SK-N-MC (cell line): ENCODE results near the gene EIF5B.
"Not testable (repeated sequence)": the region's sequence is repeated elsewhere in the genome, so short reads cannot be mapped to it uniquely, and the experiment has no call there.

Experiments used
- DNase-seq: peaks from one replicate; pipeline ENCODE4 v3.0.0-alpha.2; 2011; ENCODE audit warnings: low read depth, low spot score
- H3K27ac ChIP-seq: fragments of 200-600 bp; sonication (generic); 2 replicates; pipeline ENCODE4 v1.5.1; 2016; ENCODE audit warnings: mixed run types
- H3K36me3 ChIP-seq: fragments of 200-600 bp; sonication (generic); 2 replicates; pipeline ENCODE4 v1.6.1; 2017; ENCODE audit warnings: antibody characterized with exemption, low read length, mixed read lengths; ENCODE audit not compliant: insufficient read depth
- H3K4me3 ChIP-seq: fragments of 200-600 bp; sonication (generic); 2 replicates; pipeline ENCODE4 v1.5.1; 2016
- H3K9ac ChIP-seq: fragments of 200-600 bp; sonication (generic); 2 replicates; pipeline ENCODE4 v1.8.0; 2017; ENCODE audit warnings: mixed run types, mixed read lengths; ENCODE audit not compliant: insufficient read length
- H3K9me3 ChIP-seq: fragments of 200-600 bp; sonication (generic); 2 replicates; pipeline ENCODE4 v1.6.1; 2017; ENCODE audit warnings: low read depth, mild to moderate bottlenecking, antibody characterized with exemption, low read length, moderate library complexity, mixed read lengths
- EZH2 ChIP-seq: fragments of 200-600 bp; sonication (generic); IDR thresholded peaks from one replicate; pipeline ENCODE4 v1.6.1; 2017; ENCODE audit warnings: antibody characterized with exemption
- FOXP2 ChIP-seq: optimal IDR thresholded peaks from 2 replicates; pipeline ENCODE3; 2011; ENCODE audit warnings: mild to moderate bottlenecking, moderate library complexity; ENCODE audit not compliant: insufficient read depth; ENCODE audit errors: extremely low read length, control extremely low read depth
- POLR2AphosphoS5 ChIP-seq: IDR thresholded peaks from 2 replicates; pipeline ENCODE4 v1.6.1; 2012; ENCODE audit warnings: mild to moderate bottlenecking, low read depth, low read length, borderline replicate concordance

The EIF5B gene

DNA sequence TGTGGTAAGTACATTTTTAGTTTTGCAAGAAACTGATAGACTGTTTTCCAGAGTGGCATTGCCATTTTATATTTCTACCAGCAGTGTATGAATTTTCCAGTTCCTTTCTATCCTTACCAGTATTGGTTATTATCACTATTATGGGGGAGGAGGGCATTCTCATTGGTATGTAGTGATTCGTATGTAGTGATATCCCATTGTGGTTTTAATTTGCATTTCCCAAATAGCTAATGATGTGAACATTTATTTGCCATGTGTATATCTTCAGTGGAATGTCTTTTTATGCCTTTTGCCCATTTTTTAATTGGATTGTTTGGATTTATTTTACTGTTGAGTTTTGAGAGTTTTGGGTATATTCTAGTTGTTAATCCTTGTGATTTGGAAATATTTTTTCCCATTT is 16.9 kb downstream of the EIF5B start:
- TF ChIP-seq FOXP2 (no peak), EZH2 (no peak), POLR2AphosphoS5 (no peak)
- Histone ChIP-seq H3K36me3 (no peaks in the 10 kb centered on the region), H3K9me3 (0 out of 2 replicates have a peak, but pooled peaks cover 3% of the 10 kb centered on the region), H3K4me3 (no peak overlapping the region), H3K27ac (no peak overlapping the region), H3K9ac (no peak overlapping the region)
- no peak for DNase-seq

GRCh38 chr2:99354825-99355224 is 17.6 kb downstream of the EIF5B start:
- H3K4me3 ChIP-seq, H3K9ac ChIP-seq, H3K36me3 ChIP-seq, H3K27ac ChIP-seq, H3K9me3 ChIP-seq, DNase-seq: not testable (repeated sequence)

DNA sequence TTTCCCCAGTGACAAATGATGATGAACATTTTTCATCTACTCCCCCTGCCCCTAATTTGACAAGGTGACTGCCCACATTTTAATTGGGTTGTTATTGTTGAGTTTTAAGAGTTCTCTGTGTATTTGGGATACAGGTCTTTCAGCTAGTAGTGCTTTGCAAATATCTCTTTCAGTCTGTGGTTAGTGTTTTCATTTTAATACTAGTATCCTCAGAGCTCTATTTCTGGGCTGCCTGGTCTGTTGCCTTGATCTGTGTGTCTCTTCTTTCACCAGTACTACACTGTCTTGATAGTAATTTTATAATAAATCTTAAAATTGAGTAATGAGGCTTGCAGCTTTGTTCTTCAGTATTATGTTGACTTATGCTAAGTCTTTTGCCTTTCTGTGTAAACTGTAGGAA is 19.7 kb downstream of the EIF5B start:
- TF ChIP-seq POLR2AphosphoS5 (no peak), FOXP2 (no peak), EZH2 (no peak)
- Histone ChIP-seq H3K9ac (no peak overlapping the region), H3K9me3 (0 out of 2 replicates have a peak, but pooled peaks cover 3% of the 10 kb centered on the region), H3K36me3 (peaks cover 15% of the 10 kb centered on the region), H3K4me3 (no peak overlapping the region), H3K27ac (no peak overlapping the region)
- no peak for DNase-seq

- no peak overlapping the region for H3K9ac ChIP-seq
- H3K9me3 ChIP-seq, result no peaks in the 10 kb centered on the region
- no peak overlapping the region for H3K4me3 ChIP-seq
- no peak for TF ChIP-seq EZH2
- TF ChIP-seq FOXP2, result no peak
- TF ChIP-seq POLR2AphosphoS5, result no peak
- H3K27ac ChIP-seq, result no peak overlapping the region
- H3K36me3 ChIP-seq, result peaks cover 90% of the 10 kb centered on the region
- DNase-seq, result no peak
Measured at GRCh38 chr2:99365661-99366060, 28.5 kb downstream of the EIF5B start.

GRCh38 chr2:99368854-99369253 is 31.7 kb downstream of the EIF5B start:
- H3K4me3 ChIP-seq, DNase-seq, H3K27ac ChIP-seq, H3K9ac ChIP-seq, H3K9me3 ChIP-seq: not testable (repeated sequence)
- peaks cover 95% of the 10 kb centered on the region for H3K36me3 ChIP-seq

DNA sequence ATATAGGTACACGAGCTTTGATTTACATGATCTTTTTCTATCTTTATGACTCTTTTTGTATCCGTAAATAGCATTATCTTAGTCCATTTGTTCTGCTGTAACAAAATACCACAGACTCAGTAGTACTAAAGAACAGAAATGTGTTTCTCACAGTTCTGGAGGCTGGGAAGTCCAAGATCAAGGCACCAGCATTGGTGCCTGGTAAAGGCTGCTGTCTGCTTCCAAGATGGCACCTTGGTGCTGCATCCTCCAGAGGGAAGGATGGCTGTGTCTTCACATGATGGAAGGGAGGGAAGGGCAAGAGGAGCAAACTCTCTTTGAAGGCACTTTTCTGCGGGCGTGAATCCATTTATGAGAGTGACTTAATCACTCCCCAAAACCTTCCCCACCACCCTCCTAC is 36.0 kb downstream of the EIF5B start:
- Histone ChIP-seq H3K9me3 (0 out of 2 replicates have a peak, but pooled peaks cover 2% of the 10 kb centered on the region), H3K36me3 (peaks cover 90% of the 10 kb centered on the region), H3K4me3 (no peak overlapping the region), H3K27ac (no peak overlapping the region), H3K9ac (no peak overlapping the region)
- no peak for DNase-seq
- TF ChIP-seq POLR2AphosphoS5, result no peak
- no peak for TF ChIP-seq FOXP2
- no peak for TF ChIP-seq EZH2

DNA sequence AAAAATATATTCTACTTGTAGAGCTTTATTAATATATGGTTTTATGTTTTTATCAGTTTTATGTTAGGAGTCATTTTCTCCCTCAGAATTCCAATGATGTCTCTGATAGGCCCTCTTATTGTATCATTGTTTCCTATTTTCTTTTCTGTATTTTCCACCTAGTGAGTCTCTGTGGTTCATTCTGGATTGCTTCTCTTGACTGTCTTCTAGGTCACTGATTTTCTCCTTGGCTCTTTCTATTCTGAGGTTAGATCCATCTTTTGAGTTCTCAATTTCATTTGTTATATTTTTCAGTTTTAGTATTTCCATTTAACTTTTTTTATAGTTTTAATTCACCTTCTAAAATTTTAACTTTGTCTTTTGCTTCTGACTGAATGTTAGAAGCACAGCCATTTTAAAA is 37.6 kb downstream of the EIF5B start:
- Histone ChIP-seq H3K9me3 (0 out of 2 replicates have a peak, but pooled peaks cover 2% of the 10 kb centered on the region), H3K36me3 (peaks cover 88% of the 10 kb centered on the region), H3K9ac (no peak overlapping the region), H3K27ac (no peak overlapping the region), H3K4me3 (no peak overlapping the region)
- no peak for DNase-seq
- TF ChIP-seq POLR2AphosphoS5 (no peak), FOXP2 (no peak), EZH2 (no peak)

GRCh38 chr2:99376254-99376864 is 39.2 kb downstream of the EIF5B start:
- Histone ChIP-seq H3K27ac (no peak overlapping the region), H3K9ac (no peak overlapping the region), H3K9me3 (0 out of 2 replicates have a peak, but pooled peaks cover 2% of the 10 kb centered on the region), H3K4me3 (no peak overlapping the region), H3K36me3 (peaks cover 90% of the 10 kb centered on the region)
- no peak for TF ChIP-seq FOXP2
- no peak for TF ChIP-seq EZH2
- TF ChIP-seq POLR2AphosphoS5, result no peak
- DNase-seq, result no peak

- H3K36me3 ChIP-seq, result peaks cover 90% of the 10 kb centered on the region
Measured at GRCh38 chr2:99377879-99378278, 40.7 kb downstream of the EIF5B start.

More at GRCh38 chr2:99377879-99378278, 40.7 kb downstream of the EIF5B start:
- H3K4me3 ChIP-seq, result no peak overlapping the region
- no peak for DNase-seq
- TF ChIP-seq POLR2AphosphoS5 (no peak), EZH2 (no peak), FOXP2 (no peak)
- no peak overlapping the region for H3K27ac ChIP-seq
- H3K9ac ChIP-seq, result no peak overlapping the region
- no peaks in the 10 kb centered on the region for H3K9me3 ChIP-seq
